Upper lobe of right lung (tissue), 1 donor: ENCODE results near the gene IL11RA. TPM values are rescaled to one million over a fixed set of nuclear protein-coding genes. Genes with fewer than 3 reads are reported as not detected.

Experiments used
- ATAC-seq: fragments of 200-7000 bp; cut with Tn5 transposase; one replicate; pipeline ENCODE4 v1.9.1; 2020; ENCODE audit warnings: mild to moderate bottlenecking, moderate library complexity
- DNase-seq: peaks from one replicate; pipeline ENCODE4 v3.0.0-alpha.2; 2020
- H3K27ac ChIP-seq: fragments of 200-600 bp; one replicate; pipeline ENCODE4 v1.8.0; 2022
- H3K27me3 ChIP-seq: fragments of 200-600 bp; one replicate; pipeline ENCODE4 v1.8.0; 2022; ENCODE audit warnings: mild to moderate bottlenecking
- H3K36me3 ChIP-seq: fragments of 200-600 bp; one replicate; pipeline ENCODE4 v1.8.0; 2022
- H3K4me1 ChIP-seq: fragments of 200-600 bp; one replicate; pipeline ENCODE4 v1.8.0; 2022
- H3K4me3 ChIP-seq: fragments of 200-600 bp; one replicate; pipeline ENCODE4 v1.8.0; 2022; ENCODE audit warnings: mild to moderate bottlenecking
- H3K9me3 ChIP-seq: fragments of 200-600 bp; one replicate; pipeline ENCODE4 v1.8.0; 2022
- intact Hi-C: fragments of 100-400 bp; cut with DNase I; formaldehyde crosslinking; loops from one replicate; pipeline ENCODE4 v1.11.0; 2022
- total RNA-seq: library from RNA; stranded (reverse); fragmentation: NEBNext Ultra II Directional; extraction: Animal tissue kit (Norgen Biotek cat#: 25700); gene quantifications from one replicate; pipeline ENCODE4 v1.2.1, GENCODE V29; 2021
- TF ChIP-seq, protein P1 (sequence below): fragments of 200-600 bp; IDR thresholded peaks from one replicate; pipeline ENCODE4 v1.8.0; 2022; ENCODE audit warnings: antibody characterized with exemption
- donor health status: DM: no; HTN: yes; CAD: no; lungs with severe emphysema.

IL11RA gene
- total RNA-seq, 1 donor from 2014 or later = 18.7 TPM

- ATAC-seq (no peak), DNase-seq (no peak)
- intact Hi-C loops = no loop called here
- no peaks in the 10 kb centered on the region for H3K36me3 ChIP-seq
- no peak overlapping the region for H3K4me3 ChIP-seq
- no peaks in the 10 kb centered on the region for H3K4me1 ChIP-seq
- no peak overlapping the region for H3K27ac ChIP-seq
- TF ChIP-seq, protein P1, sequence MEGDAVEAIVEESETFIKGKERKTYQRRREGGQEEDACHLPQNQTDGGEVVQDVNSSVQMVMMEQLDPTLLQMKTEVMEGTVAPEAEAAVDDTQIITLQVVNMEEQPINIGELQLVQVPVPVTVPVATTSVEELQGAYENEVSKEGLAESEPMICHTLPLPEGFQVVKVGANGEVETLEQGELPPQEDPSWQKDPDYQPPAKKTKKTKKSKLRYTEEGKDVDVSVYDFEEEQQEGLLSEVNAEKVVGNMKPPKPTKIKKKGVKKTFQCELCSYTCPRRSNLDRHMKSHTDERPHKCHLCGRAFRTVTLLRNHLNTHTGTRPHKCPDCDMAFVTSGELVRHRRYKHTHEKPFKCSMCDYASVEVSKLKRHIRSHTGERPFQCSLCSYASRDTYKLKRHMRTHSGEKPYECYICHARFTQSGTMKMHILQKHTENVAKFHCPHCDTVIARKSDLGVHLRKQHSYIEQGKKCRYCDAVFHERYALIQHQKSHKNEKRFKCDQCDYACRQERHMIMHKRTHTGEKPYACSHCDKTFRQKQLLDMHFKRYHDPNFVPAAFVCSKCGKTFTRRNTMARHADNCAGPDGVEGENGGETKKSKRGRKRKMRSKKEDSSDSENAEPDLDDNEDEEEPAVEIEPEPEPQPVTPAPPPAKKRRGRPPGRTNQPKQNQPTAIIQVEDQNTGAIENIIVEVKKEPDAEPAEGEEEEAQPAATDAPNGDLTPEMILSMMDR = no peak
- no peaks in the 10 kb centered on the region for H3K9me3 ChIP-seq
- no peaks in the 10 kb centered on the region for H3K27me3 ChIP-seq
These were observed 23.9 kb downstream of the IL11RA start for GRCh38 chr9:34675869-34676268.

GRCh38 chr9:34684145-34684544 is 32.2 kb downstream of the IL11RA start:
- no peaks in the 10 kb centered on the region for H3K9me3 ChIP-seq
- H3K4me1 ChIP-seq = no peaks in the 10 kb centered on the region
- DNase-seq = no peak
- no peak overlapping the region for H3K4me3 ChIP-seq
- no peak for ATAC-seq
- intact Hi-C loops = no loop called here
- H3K27me3 ChIP-seq = no peaks in the 10 kb centered on the region
- no peaks in the 10 kb centered on the region for H3K36me3 ChIP-seq
- H3K27ac ChIP-seq = no peak overlapping the region
- TF ChIP-seq, protein P1 = no peak

GRCh38 chr9:34684816-34685215 is 32.8 kb downstream of the IL11RA start:
- TF ChIP-seq, protein P1 = no peak
- DNase-seq (no peak), ATAC-seq (no peak)
- no peaks in the 10 kb centered on the region for H3K36me3 ChIP-seq
- intact Hi-C loops = no loop called here
- H3K27me3 ChIP-seq = no peaks in the 10 kb centered on the region
- H3K4me1 ChIP-seq = no peaks in the 10 kb centered on the region
- H3K4me3 ChIP-seq = no peak overlapping the region
- no peak overlapping the region for H3K27ac ChIP-seq
- H3K9me3 ChIP-seq = no peaks in the 10 kb centered on the region

GRCh38 chr9:34685591-34685990 is 33.6 kb downstream of the IL11RA start:
- TF ChIP-seq, protein P1 = no peak
- Histone ChIP-seq H3K4me3 (no peak overlapping the region), H3K36me3 (no peaks in the 10 kb centered on the region), H3K9me3 (no peaks in the 10 kb centered on the region), H3K27me3 (no peaks in the 10 kb centered on the region), H3K27ac (no peak overlapping the region), H3K4me1 (no peaks in the 10 kb centered on the region)
- DNase-seq = no peak
- no peak for ATAC-seq
- intact Hi-C loops = no loop called here

- DNase-seq = no peak
- ATAC-seq = no peak
- Histone ChIP-seq H3K4me1 (no peaks in the 10 kb centered on the region), H3K27ac (no peak overlapping the region), H3K27me3 (no peaks in the 10 kb centered on the region), H3K36me3 (no peaks in the 10 kb centered on the region), H3K4me3 (no peak overlapping the region), H3K9me3 (no peaks in the 10 kb centered on the region)
- intact Hi-C loops = no loop called here
- TF ChIP-seq, protein P1 = no peak
These were observed 34.2 kb downstream of the IL11RA start for GRCh38 chr9:34686231-34686630.

- TF ChIP-seq, protein P1 = no peak
- H3K27me3 ChIP-seq = no peaks in the 10 kb centered on the region
- no peaks in the 10 kb centered on the region for H3K36me3 ChIP-seq
- H3K4me3 ChIP-seq = no peak overlapping the region
- no peak overlapping the region for H3K27ac ChIP-seq
- intact Hi-C loops = no loop called here
- DNase-seq = no peak
- peaks cover 3% of the 10 kb centered on the region for H3K4me1 ChIP-seq
- no peak for ATAC-seq
- H3K9me3 ChIP-seq = no peaks in the 10 kb centered on the region
These were observed 34.7 kb downstream of the IL11RA start for GRCh38 chr9:34686732-34687131.
